NCI-H2196 treated with DMSO at 0.1 percent for 48 hours (cell line): Measurements from ENCODE around the gene KLK3.
"Not testable (repeated sequence)": the region's sequence is repeated elsewhere in the genome, so short reads cannot be mapped to it uniquely, and the experiment has no call there.

Source experiments
- DNase-seq: peaks from one replicate; lab custom pipeline; 2025; ENCODE audit not compliant: unreplicated experiment; lab: John Stamatoyannopoulos, UW

KLK3 gene

DNA sequence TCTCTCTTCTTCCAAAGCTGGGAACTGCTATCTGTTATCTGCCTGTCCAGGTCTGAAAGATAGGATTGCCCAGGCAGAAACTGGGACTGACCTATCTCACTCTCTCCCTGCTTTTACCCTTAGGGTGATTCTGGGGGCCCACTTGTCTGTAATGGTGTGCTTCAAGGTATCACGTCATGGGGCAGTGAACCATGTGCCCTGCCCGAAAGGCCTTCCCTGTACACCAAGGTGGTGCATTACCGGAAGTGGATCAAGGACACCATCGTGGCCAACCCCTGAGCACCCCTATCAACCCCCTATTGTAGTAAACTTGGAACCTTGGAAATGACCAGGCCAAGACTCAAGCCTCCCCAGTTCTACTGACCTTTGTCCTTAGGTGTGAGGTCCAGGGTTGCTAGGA is 5.1 kb downstream of the KLK3 start:
- DNase-seq = no peak

DNA sequence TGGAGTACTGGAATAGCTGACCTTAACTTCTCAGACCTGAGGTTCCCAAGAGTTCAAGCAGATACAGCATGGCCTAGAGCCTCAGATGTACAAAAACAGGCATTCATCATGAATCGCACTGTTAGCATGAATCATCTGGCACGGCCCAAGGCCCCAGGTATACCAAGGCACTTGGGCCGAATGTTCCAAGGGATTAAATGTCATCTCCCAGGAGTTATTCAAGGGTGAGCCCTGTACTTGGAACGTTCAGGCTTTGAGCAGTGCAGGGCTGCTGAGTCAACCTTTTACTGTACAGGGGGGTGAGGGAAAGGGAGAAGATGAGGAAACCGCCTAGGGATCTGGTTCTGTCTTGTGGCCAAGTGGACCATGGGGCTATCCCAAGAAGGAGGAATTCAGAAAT is 6.3 kb downstream of the KLK3 start:
- DNase-seq = no peak

DNA sequence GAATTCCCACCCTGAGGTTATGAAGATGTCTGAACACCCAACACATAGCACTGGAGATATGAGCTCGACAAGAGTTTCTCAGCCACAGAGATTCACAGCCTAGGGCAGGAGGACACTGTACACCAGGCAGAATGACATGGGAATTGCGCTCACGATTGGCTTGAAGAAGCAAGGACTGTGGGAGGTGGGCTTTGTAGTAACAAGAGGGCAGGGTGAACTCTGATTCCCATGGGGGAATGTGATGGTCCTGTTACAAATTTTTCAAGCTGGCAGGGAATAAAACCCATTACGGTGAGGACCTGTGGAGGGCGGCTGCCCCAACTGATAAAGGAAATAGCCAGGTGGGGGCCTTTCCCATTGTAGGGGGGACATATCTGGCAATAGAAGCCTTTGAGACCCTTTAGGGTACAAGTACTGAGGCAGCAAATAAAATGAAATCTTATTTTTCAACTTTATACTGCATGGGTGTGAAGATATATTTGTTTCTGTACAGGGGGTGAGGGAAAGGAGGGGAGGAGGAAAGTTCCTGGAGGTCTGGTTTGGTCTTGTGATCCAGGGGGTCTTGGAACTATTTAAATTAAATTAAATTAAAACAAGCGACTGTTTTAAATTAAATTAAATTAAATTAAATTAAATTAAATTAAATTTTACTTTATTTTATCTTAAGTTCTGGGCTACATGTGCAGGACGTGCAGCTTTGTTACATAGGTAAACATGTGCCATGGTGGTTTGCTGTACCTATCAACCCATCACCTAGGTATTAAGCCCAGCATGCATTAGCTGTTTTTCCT is 7.0 kb downstream of the KLK3 start:
- DNase-seq = no peak

DNA sequence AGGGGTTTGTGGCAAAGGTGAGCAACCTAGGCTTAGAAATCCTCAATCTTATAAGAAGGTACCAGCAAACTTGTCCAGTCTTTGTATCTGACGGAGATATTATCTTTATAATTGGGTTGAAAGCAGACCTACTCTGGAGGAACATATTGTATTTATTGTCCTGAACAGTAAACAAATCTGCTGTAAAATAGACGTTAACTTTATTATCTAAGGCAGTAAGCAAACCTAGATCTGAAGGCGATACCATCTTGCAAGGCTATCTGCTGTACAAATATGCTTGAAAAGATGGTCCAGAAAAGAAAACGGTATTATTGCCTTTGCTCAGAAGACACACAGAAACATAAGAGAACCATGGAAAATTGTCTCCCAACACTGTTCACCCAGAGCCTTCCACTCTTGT is 14.8 kb downstream of the KLK3 start:
- DNase-seq = no peak

DNA sequence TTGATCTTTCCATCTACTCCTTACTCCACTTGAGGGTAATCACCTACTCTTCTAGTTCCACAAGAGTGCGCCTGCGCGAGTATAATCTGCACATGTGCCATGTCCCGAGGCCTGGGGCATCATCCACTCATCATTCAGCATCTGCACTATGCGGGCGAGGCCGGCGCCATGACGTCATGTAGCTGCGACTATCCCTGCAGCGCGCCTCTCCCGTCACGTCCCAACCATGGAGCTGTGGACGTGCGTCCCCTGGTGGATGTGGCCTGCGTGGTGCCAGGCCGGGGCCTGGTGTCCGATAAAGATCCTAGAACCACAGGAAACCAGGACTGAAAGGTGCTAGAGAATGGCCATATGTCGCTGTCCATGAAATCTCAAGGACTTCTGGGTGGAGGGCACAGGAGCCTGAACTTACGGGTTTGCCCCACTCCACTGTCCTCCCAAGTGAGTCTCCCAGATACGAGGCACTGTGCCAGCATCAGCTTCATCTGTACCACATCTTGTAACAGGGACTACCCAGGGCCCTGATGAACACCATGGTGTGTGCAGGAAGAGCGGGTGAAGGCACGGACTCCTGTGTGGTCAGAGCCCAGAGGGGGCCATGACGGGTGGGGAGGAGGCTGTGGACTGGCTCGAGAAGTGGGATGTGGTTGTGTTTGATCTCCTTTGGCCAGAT is 15.8 kb downstream of the KLK3 start:
- no peak for DNase-seq

DNA sequence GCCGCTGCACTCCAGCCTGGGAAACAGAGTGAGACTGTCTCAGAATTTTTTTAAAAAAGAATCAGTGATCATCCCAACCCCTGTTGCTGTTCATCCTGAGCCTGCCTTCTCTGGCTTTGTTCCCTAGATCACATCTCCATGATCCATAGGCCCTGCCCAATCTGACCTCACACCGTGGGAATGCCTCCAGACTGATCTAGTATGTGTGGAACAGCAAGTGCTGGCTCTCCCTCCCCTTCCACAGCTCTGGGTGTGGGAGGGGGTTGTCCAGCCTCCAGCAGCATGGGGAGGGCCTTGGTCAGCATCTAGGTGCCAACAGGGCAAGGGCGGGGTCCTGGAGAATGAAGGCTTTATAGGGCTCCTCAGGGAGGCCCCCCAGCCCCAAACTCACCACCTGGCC is 18.3 kb downstream of the KLK3 start, which contains the start of gene KLK2:
Gene KLK2 (plus strand): TSS at position 384 of the 400 bp plus-strand sequence. CDS start 35 bp downstream, outside the sequence.
- no peak for DNase-seq

DNA sequence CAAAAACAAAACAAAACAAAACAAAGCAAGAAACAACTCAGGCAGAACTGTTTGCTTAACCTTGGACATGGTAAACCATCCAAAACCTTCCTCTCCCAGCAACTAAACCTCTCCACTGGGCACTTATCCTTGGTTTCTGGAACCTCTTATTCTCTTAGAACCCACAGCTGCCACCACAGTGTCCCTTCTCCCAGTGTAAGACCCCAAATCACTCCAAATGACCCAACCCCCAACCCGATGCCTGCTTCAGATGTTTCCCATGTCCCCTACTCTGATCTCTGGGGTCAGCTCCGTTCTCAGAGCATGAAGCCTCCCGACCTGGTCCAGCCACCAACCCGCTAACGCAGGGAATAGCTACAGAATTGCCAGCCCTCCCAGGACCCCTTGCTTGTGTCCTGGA is 19.5 kb downstream of the KLK3 start:
- no peak for DNase-seq

DNA sequence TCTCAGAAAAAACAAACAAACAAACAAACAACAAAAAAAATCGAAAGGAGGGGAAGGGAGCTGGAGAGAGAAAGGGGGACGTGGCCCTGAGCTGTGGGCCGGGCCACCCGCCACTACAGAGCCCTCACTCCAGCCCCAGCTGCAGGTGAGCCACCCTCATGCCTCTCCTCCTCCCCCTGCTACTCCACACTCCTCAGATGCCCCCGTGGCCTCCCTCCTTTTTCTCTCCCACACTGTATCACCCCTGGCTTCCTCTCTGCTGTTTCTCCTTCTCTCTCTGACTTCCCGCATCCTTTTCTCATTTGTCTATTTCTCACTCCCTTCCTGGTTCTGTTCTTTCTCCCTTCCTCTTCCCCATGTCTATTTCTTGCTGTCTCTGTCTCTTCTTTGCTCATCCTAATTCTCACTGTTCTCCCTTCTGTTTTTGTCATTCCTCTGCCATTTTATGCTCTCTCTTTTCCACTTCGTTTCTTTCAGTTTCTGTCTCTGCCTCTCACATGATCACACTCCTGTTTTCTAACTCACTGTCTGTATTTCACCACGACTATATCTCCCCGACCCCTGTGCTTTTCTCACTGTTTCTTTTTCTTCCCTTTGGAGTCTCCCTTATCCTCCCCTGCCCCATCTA is 21.2 kb downstream of the KLK3 start:
- no peak for DNase-seq

DNA sequence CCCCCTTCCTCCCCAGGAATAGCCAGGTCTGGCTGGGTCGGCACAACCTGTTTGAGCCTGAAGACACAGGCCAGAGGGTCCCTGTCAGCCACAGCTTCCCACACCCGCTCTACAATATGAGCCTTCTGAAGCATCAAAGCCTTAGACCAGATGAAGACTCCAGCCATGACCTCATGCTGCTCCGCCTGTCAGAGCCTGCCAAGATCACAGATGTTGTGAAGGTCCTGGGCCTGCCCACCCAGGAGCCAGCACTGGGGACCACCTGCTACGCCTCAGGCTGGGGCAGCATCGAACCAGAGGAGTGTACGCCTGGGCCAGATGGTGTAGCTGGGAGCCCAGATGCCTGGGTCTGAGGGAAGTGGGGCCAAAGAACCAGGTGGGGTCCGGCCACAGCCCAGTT is 21.7 kb downstream of the KLK3 start:
- no peak for DNase-seq

DNA sequence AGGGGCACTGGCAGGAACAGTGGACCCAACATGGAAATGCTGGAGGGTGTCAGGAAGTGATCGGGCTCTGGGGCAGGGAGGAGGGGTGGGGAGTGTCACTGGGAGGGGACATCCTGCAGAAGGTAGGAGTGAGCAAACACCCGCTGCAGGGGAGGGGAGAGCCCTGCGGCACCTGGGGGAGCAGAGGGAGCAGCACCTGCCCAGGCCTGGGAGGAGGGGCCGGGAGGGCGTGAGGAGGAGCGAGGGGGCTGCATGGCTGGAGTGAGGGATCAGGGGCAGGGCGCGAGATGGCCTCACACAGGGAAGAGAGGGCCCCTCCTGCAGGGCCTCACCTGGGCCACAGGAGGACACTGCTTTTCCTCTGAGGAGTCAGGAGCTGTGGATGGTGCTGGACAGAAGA is 22.6 kb downstream of the KLK3 start:
- peak; percentile 8 for DNase-seq

DNA sequence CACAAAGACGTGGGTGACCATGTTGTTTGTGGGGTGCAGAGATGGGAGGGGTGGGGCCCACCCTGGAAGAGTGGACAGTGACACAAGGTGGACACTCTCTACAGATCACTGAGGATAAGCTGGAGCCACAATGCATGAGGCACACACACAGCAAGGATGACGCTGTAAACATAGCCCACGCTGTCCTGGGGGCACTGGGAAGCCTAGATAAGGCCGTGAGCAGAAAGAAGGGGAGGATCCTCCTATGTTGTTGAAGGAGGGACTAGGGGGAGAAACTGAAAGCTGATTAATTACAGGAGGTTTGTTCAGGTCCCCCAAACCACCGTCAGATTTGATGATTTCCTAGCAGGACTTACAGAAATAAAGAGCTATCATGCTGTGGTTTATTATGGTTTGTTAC is 24.1 kb downstream of the KLK3 start:
- no peak for DNase-seq

DNA sequence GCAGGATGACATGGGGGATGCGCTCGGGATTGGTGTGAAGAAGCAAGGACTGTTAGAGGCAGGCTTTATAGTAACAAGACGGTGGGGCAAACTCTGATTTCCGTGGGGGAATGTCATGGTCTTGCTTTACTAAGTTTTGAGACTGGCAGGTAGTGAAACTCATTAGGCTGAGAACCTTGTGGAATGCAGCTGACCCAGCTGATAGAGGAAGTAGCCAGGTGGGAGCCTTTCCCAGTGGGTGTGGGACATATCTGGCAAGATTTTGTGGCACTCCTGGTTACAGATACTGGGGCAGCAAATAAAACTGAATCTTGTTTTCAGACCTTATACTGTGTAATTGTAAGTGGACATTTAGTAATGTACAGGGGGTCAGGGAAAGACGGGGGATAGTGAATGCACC is 25.5 kb downstream of the KLK3 start:
- DNase-seq = no peak

DNA sequence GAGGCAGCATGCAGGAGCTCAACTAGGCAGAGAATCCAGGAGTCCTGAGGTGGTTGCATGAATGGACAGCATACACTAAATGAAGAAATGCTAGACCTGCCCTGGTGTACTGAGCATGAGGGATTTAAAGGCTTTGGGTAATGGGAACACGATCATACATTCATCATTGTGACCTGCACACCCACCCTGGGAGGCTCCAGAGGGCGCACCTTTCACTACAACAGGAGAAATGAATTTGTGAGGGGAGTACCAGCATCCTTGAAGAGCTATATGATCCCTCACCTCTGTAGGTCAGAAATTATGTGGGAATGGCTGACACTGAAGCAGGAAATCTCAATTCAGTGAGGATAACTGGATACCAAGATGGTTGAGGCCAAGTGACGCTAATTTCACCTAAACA is 27.5 kb downstream of the KLK3 start:
- DNase-seq = no peak

DNA sequence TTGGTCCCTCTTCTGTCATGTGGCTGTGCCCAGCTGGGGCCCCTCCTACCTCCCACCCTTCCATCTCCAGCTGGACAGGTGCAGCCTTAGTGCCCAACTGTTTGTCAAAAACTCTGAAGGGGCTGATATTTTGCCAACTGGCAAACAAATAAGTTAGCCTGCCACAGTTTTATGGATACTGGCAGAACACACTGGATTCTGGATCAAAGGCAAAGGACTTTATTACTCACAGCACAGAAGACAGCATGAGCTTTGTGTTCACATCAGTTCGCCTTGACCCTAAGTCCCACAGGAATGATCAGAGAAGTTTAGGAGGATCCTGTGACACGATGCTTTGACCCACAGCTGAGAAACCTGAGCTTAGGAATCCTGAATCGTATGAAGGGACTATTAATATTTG is 34.9 kb downstream of the KLK3 start:
- no peak for DNase-seq

DNA sequence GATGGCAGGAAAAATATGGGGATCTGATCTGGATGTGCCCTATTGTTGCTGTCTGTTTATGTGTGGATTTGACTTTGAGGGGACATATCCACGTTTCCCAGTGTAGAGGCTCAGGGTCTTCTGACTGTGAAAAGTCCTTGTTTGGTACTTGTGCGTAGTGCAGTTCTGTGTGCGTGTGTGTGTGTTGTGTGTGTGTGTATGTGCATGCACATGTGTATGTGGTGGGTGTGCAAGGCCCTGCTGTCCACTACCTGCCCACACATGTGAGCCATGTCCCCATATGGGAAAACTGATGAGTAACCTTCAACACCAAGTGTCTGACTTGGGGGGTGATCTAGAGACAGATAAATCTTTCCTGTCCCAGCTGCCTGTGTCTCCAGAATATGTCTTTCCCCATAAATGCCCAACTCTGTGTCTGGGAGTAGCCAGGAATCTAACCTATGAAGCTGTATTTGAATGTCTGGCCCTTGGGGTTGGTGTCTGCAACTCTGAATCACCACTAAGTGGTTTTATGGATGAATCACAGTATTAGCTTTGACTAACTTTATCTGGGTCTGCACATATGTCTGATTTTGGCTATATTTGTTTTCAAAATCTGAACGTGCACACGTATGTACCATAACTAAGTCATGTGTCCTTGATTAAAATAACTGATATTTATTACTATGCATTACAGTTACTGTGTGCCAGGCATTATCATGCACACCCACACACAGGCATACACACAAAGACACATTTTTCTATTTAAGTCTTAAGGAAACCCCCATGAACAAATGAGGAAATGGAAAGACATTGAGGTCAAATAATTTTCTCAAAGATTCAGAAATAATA is 35.9 kb downstream of the KLK3 start:
- no peak for DNase-seq

DNA sequence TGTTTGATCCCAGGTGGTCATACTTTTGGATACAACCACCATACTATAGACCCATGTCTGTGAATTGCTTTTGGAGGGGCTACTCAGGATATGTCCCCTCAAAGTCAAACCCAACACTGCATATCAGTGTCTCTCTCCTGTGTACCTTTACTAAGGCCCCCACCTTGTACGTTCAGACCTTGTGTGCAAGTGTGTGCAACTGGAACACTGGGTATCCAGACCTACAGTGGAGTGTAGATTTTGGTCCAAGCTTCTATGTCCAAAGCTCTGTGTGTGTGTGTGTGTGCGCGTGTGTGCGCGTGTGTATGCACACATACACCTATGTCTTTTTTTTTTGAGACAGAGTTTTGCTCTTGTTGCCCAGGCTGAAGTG is 36.5 kb downstream of the KLK3 start:
- no peak for DNase-seq

DNA sequence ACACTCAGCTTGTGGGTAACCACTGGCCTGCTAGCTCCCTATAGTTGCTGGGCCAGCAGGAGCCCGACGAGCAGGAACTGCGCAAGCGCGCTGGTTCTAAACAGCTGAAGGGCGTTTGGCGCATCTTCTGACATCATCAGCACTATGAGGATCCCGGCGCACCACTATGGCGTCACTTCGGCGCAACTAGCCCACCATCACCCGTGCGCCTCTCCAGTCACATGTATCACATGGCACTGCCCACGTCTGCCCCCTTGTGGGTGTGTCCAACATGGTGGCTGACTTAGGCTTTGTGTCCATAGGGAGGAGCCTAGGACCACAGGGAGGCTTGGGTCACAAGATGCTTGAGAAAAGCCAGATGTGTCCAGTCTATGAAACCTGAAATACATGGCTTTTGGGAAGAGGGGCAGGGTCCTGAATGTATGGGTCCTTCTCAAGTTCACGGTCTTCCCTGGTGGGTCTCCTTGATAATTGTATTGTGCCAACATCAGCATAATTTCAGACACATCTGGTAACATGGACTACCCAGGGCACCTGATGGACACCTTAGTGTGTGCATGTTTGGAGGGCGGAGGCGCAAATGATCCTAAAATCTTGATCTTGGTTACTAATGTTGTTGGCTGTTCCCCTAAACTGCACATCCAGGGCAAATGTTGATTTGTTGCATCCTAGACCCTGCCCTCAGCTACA is 38.5 kb downstream of the KLK3 start:
- no peak for DNase-seq

DNA sequence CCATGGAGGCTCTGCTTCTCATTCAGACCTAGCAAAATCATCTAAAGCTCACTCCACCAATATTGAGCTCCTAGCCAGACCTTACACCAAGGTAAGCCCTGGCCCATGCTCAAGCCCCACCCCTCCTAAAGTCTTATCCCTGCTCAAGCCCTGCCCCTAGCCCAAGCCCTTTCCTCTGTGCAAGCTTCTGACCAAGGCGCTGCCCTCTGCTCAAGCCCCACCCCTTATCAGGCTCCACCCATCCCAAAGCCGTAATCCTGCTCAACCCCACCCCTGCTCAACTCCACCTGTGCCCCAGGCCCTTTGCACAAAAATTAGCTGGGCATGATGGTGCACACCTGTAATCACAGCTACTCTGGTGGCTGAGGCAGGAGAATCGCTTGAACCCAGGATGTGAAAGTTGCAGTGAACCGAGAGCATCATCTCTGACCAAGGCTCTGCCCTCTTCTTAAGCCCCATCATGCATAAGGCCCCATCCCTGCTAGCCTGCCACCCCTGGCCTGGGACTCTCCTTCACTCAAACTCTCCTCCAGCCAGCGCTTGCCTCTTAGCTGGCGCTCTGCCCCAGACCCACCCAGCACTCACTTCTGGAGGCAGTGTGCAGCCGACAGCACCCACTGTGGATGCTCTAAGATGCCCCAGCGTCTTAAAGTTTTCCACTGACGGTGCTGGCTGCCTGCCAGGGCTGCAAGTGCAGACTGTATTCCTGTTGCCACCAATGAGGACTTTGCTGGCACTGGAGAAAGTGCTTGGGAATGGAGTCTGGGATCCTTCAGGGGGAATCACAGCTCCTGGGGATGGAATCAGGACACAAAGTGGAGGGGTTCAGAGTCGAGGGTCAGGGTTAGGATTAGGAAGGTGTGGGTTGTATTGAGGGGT is 40.0 kb downstream of the KLK3 start:
- no peak for DNase-seq

DNA sequence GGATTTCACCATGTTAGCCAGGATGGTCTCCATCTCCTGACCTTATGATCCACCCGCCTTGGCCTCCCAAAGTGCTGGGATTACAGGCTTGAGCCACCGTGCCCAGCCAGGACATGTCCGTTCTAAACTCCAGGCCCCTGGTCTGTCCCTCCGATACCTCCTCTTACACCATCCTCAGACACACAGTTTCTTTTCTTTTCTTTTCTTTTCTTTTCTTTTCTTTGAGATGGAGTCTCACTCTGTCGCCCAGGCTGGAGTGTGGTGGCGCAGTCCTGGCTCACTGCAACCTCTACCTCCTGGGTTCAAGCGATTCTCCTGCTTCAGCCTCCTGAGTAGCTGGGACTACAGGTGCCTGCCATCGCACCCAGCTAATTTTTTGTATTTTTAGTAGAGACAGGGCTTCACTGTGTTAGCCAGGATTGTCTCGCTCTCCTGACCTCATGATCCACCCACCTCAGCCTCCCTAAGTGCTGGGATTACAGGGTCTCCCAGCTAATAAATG is 41.4 kb downstream of the KLK3 start:
- not testable (repeated sequence) for DNase-seq
